Islet precursor cell (in vitro differentiated cells): ENCODE measurements around the gene RALGPS2.
"Not testable (repeated sequence)": the region's sequence is repeated elsewhere in the genome, so short reads cannot be mapped to it uniquely, and the experiment has no call there.

Source experiments
- DNase-seq: peaks from one replicate; pipeline ENCODE4 v3.0.0-alpha.2; 2018

The RALGPS2 gene

DNA sequence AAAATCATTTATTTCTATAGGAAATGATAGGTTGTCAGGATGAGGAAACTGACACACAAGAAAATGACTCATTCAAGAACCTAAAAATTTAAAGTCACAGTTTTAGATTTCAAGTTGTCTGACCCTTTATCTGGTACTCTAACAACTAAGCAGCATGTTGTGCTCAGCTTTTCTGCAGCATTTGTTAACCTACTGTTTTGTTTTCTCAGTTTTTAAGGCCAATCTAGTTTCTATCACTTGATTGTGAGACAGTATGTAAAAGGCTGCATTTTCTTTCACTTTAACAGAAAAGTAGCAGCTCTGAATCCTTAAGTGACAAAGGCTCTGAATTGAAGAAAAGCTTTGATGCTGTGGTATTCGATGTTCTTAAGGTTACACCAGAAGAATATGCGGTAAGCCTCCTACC, 59.1 kb downstream of the RALGPS2 start:
- DNase-seq = no peak

GRCh38 chr1:178792394-178792793, 67.3 kb downstream of the RALGPS2 start:
- DNase-seq = no peak

GRCh38 chr1:178796013-178796412, 71.0 kb downstream of the RALGPS2 start:
- no peak for DNase-seq

DNA sequence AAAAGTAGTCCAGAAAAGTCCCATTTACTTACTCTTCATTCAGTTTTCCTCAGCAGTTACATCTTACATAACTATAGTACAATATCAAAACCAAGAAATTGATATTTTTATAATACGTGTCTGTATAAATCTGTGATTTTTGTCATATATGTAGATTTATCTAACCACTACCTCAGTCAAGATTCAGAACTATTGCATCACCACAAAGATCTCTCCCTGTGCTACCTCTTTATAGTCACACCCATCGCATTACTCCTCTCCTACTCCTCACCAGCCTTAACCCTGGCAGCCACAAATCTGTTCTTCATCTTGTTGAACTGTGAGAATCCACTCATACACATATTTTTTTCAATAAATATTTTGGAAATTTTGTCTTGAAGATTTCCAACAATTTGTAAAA, 72.5 kb downstream of the RALGPS2 start:
- DNase-seq = no peak

DNA sequence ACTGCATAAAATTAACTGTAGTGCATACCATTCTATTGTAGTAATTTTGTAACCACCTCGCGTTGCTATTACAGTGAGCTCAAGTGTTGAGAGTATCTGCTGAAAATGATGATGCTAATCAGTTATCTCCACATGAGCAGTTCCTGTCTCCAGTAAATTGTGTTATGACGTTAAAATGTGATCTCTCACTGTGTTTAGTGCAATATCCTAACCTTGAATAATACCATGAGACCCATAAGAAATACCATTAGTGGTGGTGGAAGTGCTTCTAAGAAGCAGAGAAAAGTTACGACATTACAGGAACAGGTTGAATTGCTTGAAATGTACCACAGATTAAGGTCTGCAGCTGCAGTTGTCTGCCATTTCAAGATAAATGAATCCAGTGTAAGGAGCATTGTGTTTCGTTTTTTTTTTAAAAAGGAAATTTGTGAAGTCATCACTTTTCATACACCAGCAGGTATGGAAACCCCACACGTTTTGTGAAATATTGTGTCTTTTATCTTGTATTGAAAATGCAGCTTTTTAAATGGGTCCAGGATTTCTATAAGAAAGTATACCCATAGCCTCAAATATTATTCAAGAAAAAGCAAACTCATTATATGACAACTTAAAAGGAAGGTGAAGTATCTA, 73.3 kb downstream of the RALGPS2 start:
- no peak for DNase-seq

GRCh38 chr1:178802873-178803272, 77.8 kb downstream of the RALGPS2 start:
- DNase-seq = no peak

GRCh38 chr1:178806665-178807300, 81.7 kb downstream of the RALGPS2 start:
- DNase-seq = no peak

DNA sequence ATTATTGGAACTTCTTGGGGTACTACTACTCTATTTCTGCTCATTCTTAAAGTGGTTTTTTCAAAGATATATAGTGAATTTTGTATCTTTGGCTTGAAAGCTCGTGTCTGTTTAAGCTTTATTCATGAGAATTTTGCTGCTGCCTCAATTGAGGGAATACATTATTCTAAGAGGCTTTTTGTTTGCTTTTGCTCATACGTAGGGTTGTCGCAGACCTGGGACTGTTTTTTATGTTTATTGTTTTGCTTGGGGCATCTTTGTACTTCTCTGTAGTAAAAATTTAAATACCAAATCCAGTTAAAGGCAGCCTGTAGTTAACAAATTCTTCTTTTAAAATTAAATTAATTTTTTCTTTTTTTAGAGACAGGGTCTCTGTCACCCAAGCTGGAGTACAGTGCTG, 83.5 kb downstream of the RALGPS2 start:
- no peak for DNase-seq

GRCh38 chr1:178810585-178810984, 85.5 kb downstream of the RALGPS2 start:
- DNase-seq = no peak

- no peak for DNase-seq
Measured at GRCh38 chr1:178818416-178818815, 93.4 kb downstream of the RALGPS2 start.

DNA sequence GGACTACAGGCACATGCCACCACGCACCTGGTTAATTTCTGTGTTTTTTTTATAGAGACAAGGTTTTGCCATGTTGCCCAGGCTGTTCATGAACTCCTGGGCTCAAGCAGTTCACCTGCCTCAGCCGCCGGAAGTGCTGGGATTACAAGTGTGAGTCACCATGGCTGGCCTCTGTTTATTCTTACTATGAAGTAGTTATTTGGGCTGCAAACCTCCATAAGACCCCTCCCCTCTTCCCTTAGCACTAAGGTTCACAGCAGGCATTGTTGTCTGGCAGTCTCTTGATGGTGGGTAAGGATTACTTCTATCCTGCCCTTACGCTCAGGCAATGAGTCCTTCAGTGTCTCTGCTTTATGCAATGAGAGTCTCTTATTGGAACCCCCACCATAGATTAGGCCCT, 94.1 kb downstream of the RALGPS2 start:
- DNase-seq = peak; percentile 79

- no peak for DNase-seq
Measured at GRCh38 chr1:178821134-178821866, 96.3 kb downstream of the RALGPS2 start.

GRCh38 chr1:178825167-178825566, 100.1 kb downstream of the RALGPS2 start:
- no peak for DNase-seq

- DNase-seq = no peak
Measured at GRCh38 chr1:178844436-178844835, 119.4 kb downstream of the RALGPS2 start.

GRCh38 chr1:178846306-178846705, 121.3 kb downstream of the RALGPS2 start:
- no peak for DNase-seq

GRCh38 chr1:178847396-178847849, 122.4 kb downstream of the RALGPS2 start:
- no peak for DNase-seq

DNA sequence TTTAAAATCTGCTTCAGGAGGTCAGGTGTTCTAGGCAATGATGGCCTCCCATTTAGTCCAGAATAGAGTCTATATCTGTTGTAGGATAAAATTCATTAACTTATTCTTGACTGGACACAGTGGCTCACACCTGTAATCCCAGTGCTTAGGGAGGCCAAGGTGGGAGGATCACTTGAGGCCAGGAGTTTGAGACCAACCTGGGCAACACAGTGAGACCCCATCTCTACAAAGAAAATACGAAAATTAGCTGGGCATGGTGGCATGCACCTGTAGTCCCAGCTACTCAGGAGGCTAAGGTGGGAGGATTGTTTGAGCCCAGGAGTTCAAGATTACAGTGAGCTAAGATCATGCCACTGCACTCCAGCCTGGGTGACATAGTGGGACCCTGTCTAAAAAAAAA, 122.9 kb downstream of the RALGPS2 start:
- DNase-seq = not testable (repeated sequence)

DNA sequence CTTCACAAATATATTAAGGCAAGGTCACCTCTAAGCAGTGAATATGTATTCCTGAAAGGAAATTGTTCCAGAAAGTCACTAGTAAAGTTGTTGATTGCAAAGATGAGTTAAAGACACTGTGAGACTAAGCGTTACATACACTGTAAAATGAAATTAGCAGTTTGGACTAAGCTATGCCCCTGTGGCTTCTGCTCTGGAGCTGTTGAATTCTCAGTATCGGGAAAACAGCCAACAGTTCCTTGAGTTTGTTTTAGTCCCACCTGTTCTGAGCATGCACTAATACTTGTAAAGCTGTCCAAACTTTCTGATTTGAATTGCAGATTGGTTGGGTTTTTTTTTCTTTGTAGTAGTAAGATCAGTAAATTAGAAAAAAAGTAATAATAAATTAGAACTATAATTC, 124.9 kb downstream of the RALGPS2 start:
- DNase-seq = no peak

GRCh38 chr1:178857126-178857525, 132.1 kb downstream of the RALGPS2 start:
- no peak for DNase-seq

GRCh38 chr1:178862416-178862815, 137.4 kb downstream of the RALGPS2 start:
- DNase-seq = no peak

- no peak for DNase-seq
Measured at GRCh38 chr1:178862864-178863263, 137.8 kb downstream of the RALGPS2 start.

DNA sequence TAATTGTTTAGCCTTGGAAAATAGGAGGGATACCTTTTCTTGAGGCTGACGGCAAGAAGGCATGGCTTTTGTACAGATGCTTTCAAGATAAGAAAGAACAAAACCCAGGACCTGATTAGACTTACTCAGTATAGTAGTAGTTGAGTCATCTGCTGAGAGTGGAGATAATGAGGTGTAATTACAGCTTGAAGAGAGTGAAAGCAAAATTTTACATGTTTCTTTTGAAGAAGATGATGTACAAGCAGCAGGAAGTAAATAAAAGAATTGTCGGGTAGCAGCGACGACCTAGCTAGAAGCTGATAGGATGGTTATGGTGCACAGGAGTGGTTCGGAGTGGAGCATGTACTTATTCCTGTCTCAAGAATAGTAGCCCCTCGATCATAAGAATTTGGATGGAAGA, 139.3 kb downstream of the RALGPS2 start:
- peak; percentile 70 for DNase-seq

GRCh38 chr1:178867670-178868069, 142.6 kb downstream of the RALGPS2 start:
- no peak for DNase-seq

DNA sequence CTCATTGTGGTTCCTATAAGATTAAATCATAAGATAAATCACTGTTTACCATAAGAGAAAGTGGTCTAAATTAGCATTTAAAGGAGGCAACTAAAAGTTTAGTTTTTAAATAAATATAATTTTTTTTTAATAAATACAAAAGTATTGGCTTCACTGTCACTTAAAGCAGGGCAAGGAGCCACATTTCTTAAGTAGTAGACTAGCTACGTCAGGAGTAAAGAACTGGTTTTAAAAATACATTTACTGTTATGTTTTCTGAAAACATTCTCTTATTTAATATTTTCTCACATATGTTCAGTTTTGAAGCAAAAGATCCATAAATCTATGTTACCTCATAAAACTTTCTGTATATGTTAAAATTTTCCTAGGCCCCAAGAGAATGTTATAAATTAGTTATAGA, 143.7 kb downstream of the RALGPS2 start:
- no peak for DNase-seq
